T-helper 2 cell treated with Interferon-gamma antibody and Interleukin-4, amounts not matched to agents 5 μg/mL and 100 μg/mL, for 36 hours (primary cell): ENCODE measurements around the gene JAK3.

Source experiments
- DNase-seq: peaks from one replicate; pipeline ENCODE4 v3.0.0; 2021; ENCODE audit warnings: low spot score
- H3K27ac Mint-ChIP-seq: one replicate; pipeline ENCODE4 v1.8.0; 2021; ENCODE audit warnings: mild to moderate bottlenecking, mixed read lengths
- H3K27me3 Mint-ChIP-seq: one replicate; pipeline ENCODE4 v1.8.0; 2021; ENCODE audit warnings: low read depth, mixed read lengths
- H3K36me3 Mint-ChIP-seq: one replicate; pipeline ENCODE4 v1.8.0; 2021; ENCODE audit warnings: low read depth, mixed read lengths
- H3K4me1 Mint-ChIP-seq: one replicate; pipeline ENCODE4 v1.8.0; 2021; ENCODE audit warnings: low read depth, mixed read lengths
- H3K4me3 Mint-ChIP-seq: one replicate; pipeline ENCODE4 v1.8.0; 2022; ENCODE audit warnings: mild to moderate bottlenecking, moderate library complexity, mixed read lengths
- H3K9me3 Mint-ChIP-seq: one replicate; pipeline ENCODE4 v1.8.0; 2021; ENCODE audit warnings: mixed read lengths

Gene JAK3

DNA sequence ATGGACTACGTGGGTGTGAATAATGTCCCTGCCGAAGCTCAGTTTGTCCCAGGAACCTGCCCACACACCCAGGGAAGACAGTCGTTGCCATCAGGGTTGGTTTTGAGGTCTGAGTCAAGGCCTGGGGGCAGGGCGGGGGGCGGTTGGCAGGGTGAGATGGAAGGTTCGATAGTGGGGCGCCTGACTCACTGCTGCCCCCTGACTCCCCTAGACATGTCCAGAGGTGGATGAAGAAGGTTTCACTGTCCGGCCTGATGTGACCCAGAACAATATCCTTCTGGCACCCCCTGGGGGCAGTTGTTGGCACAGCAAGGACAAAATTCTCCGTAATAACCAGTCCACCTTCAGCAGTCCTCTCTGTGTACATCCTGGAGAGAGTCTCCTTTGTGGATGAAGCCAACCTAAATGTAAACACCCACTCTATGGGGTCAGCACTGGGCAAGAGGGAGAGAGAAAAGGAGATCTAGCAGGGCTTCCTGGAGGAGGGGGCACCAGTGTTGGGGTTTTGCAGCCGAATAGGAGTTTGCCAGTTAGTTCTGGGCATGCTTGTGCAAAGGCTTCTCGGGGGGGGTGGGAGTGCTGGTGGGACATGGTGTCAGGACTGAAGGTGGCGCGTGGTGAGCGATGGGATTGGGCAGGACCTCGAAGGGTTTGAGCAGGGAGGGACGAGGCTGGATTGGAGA, 72.4 kb downstream of the JAK3 start:
- H3K36me3 Mint-ChIP-seq, result peaks cover 44% of the 10 kb centered on the region
- no peak overlapping the region for H3K4me3 Mint-ChIP-seq
- no peak overlapping the region for H3K27ac Mint-ChIP-seq
- H3K27me3 Mint-ChIP-seq, result no peaks in the 10 kb centered on the region
- H3K4me1 Mint-ChIP-seq, result peaks cover 8% of the 10 kb centered on the region
- no peak for DNase-seq
- H3K9me3 Mint-ChIP-seq, result no peaks in the 10 kb centered on the region
